IMR-90 (cell line): Measurements from ENCODE around the gene TEC. TPM values are rescaled to one million over a fixed set of nuclear protein-coding genes. Genes with fewer than 3 reads are reported as not detected.

Experiments
- ATAC-seq: fragments of 200-7000 bp; cut with Tn5 transposase; 2 replicates; pipeline ENCODE4 v1.9.1; 2020; ENCODE audit warnings: low read depth, mild to moderate bottlenecking, moderate library complexity
- BruUV-seq: library from RNA; stranded (reverse); fragments of 400-500 nt; replicated peaks from 2 replicates; lab custom pipeline; 2021; lab: Mats Ljungman, UMichigan
- CTCF ChIA-PET: fragments of 300-600 bp; formaldehyde crosslinking; extraction: SDS; loops from one replicate; lab custom pipeline; 2021; ENCODE audit warnings: antibody characterized with exemption; lab: Yijun Ruan, JAX
- POLR2A ChIA-PET: fragments of 300-600 bp; sonication (Branson Sonifier 250); formaldehyde crosslinking; loops from one replicate; lab custom pipeline; 2022; ENCODE audit warnings: antibody characterized with exemption; ENCODE audit not compliant: unreplicated experiment; lab: Charles Lee
- DNase-seq: peaks from one replicate; pipeline ENCODE4 v3.0.0; 2013
- H2AFZ ChIP-seq: replicated peaks from 2 replicates; pipeline ENCODE3; 2013; ENCODE audit warnings: low read length, mild to moderate bottlenecking; ENCODE audit not compliant: poor library complexity
- H2AK5ac ChIP-seq: 2 replicates; pipeline ENCODE4 v1.6.1; 2013; ENCODE audit warnings: low read depth, low read length, inconsistent platforms
- H2AK9ac ChIP-seq: replicated peaks from 2 replicates; pipeline ENCODE3; 2013; ENCODE audit warnings: mild to moderate bottlenecking, low read depth, low read length, moderate library complexity; ENCODE audit not compliant: poor library complexity
- H2BK120ac ChIP-seq: 2 replicates; pipeline ENCODE4 v1.6.1; 2013; ENCODE audit warnings: low read depth, low read length, inconsistent platforms
- H2BK15ac ChIP-seq: 3 replicates; pipeline ENCODE4 v1.6.1; 2013; ENCODE audit warnings: low read depth, low read length, inconsistent platforms
- H2BK20ac ChIP-seq: 2 replicates; pipeline ENCODE4 v1.6.1; 2013; ENCODE audit warnings: low read depth, mild to moderate bottlenecking, inconsistent platforms, low read length, moderate library complexity
- H2BK5ac ChIP-seq: 2 replicates; pipeline ENCODE4 v1.6.1; 2013; ENCODE audit warnings: mild to moderate bottlenecking, low read depth, low read length, inconsistent platforms; ENCODE audit not compliant: poor library complexity, severe bottlenecking
- H3K14ac ChIP-seq: replicated peaks from 2 replicates; pipeline ENCODE4 v1.6.1; 2013; ENCODE audit warnings: low read depth, low read length, inconsistent platforms
- H3K18ac ChIP-seq: 2 replicates; pipeline ENCODE4 v1.6.1; 2013; ENCODE audit warnings: low read depth, low read length, control low read depth
- H3K23ac ChIP-seq: 2 replicates; pipeline ENCODE4 v1.6.1; 2013; ENCODE audit warnings: low read depth, low read length, inconsistent platforms
- H3K27ac ChIP-seq: 2 replicates; pipeline ENCODE4 v1.5.1; 2013; ENCODE audit warnings: mild to moderate bottlenecking, control low read depth, low read length; ENCODE audit not compliant: insufficient read depth
- H3K27me3 ChIP-seq: 2 replicates; pipeline ENCODE4 v1.6.1; 2013; ENCODE audit warnings: low read length; ENCODE audit not compliant: control insufficient read depth, insufficient read depth
- H3K36me3 ChIP-seq: 2 replicates; pipeline ENCODE4 v1.6.1; 2013; ENCODE audit warnings: low read length, mixed read lengths; ENCODE audit not compliant: control insufficient read depth, insufficient read depth
- H3K4ac ChIP-seq: 2 replicates; pipeline ENCODE4 v1.6.1; 2013; ENCODE audit warnings: low read depth, low read length, inconsistent platforms
- H3K4me1 ChIP-seq: 2 replicates; pipeline ENCODE4 v1.6.1; 2013; ENCODE audit warnings: low read length, mixed read lengths; ENCODE audit not compliant: control insufficient read depth, insufficient read depth
- H3K4me2 ChIP-seq: 2 replicates; pipeline ENCODE4 v1.6.1; 2013; ENCODE audit warnings: low read depth, mild to moderate bottlenecking, control low read depth, low read length, moderate library complexity
- H3K4me3 ChIP-seq: 2 replicates; pipeline ENCODE4 v1.5.1; 2013; ENCODE audit warnings: low read depth, mild to moderate bottlenecking, control low read depth, low read length, moderate library complexity; ENCODE audit not compliant: insufficient read depth
- H3K56ac ChIP-seq: 2 replicates; pipeline ENCODE4 v1.6.1; 2013; ENCODE audit warnings: low read length, inconsistent platforms; ENCODE audit not compliant: insufficient read depth; ENCODE audit errors: extremely low read depth
- H3K79me1 ChIP-seq, 2 experiments: 2 replicates each; pipeline ENCODE4 v1.6.1; 2013; ENCODE audit warnings: low read length in 2 of 2, inconsistent platforms in 1 of 2, low read depth in 1 of 2
- H3K9ac ChIP-seq: 2 replicates; pipeline ENCODE4 v1.6.1; 2013; ENCODE audit warnings: low read depth, low read length, control low read depth
- H3K9me1 ChIP-seq: 2 replicates; pipeline ENCODE4 v1.6.1; 2013; ENCODE audit warnings: low read length, inconsistent platforms; ENCODE audit not compliant: insufficient read depth
- H3K9me3 ChIP-seq: 2 replicates; pipeline ENCODE4 v1.6.1; 2013; ENCODE audit warnings: low read length; ENCODE audit not compliant: control insufficient read depth, insufficient read depth
- H4K20me1 ChIP-seq: 2 replicates; pipeline ENCODE4 v1.6.1; 2013; ENCODE audit warnings: low read length, inconsistent platforms; ENCODE audit not compliant: insufficient read depth
- H4K5ac ChIP-seq: 2 replicates; pipeline ENCODE4 v1.6.1; 2013; ENCODE audit warnings: mild to moderate bottlenecking, low read depth, low read length, control low read depth
- H4K8ac ChIP-seq, 2 experiments: 2 replicates each; pipeline ENCODE4 v1.6.1; 2013; ENCODE audit warnings: low read depth in 2 of 2, low read length in 2 of 2, control low read depth in 1 of 2, inconsistent platforms in 1 of 2
- H4K91ac ChIP-seq: 2 replicates; pipeline ENCODE4 v1.6.1; 2013; ENCODE audit warnings: low read depth, low read length, inconsistent platforms; ENCODE audit not compliant: insufficient read depth
- BHLHE40 ChIP-seq: fragments of 150-350 bp; IDR thresholded peaks from 2 replicates; pipeline ENCODE4 v1.6.1; 2016; ENCODE audit warnings: mild to moderate bottlenecking, low read depth, low read length
- CEBPB ChIP-seq: IDR thresholded peaks from 2 replicates; pipeline ENCODE4 v1.6.1; 2012; ENCODE audit warnings: low read depth, low read length, improper control_type of control experiment
- CHD1 ChIP-seq: IDR thresholded peaks from 2 replicates; pipeline ENCODE4 v1.6.1; 2012; ENCODE audit warnings: low read depth, low read length, improper control_type of control experiment
- CTCF ChIP-seq: conservative IDR thresholded peaks from 2 replicates; pipeline ENCODE4 v1.5.1; 2012; ENCODE audit warnings: mild to moderate bottlenecking, low read depth, low read length, improper control_type of control experiment
- FOS ChIP-seq: fragments of 150-350 bp; IDR thresholded peaks from 2 replicates; pipeline ENCODE4 v1.6.1; 2016; ENCODE audit warnings: low read depth, low read length
- MAFK ChIP-seq: IDR thresholded peaks from 2 replicates; pipeline ENCODE4 v1.6.1; 2012; ENCODE audit warnings: low read depth, low read length, improper control_type of control experiment
- MAZ ChIP-seq: IDR thresholded peaks from 2 replicates; pipeline ENCODE4 v1.6.1; 2012; ENCODE audit warnings: low read depth, mild to moderate bottlenecking, low read length, improper control_type of control experiment, moderate library complexity, borderline replicate concordance
- MXI1 ChIP-seq: IDR thresholded peaks from 2 replicates; pipeline ENCODE4 v1.6.1; 2012; ENCODE audit warnings: low read depth, mild to moderate bottlenecking, low read length, moderate library complexity, borderline replicate concordance
- NFE2L2 ChIP-seq: fragments of 150-350 bp; IDR thresholded peaks from 2 replicates; pipeline ENCODE4 v1.6.1; 2016; ENCODE audit warnings: low read depth, mild to moderate bottlenecking, low read length
- POLR2A ChIP-seq: IDR thresholded peaks from 2 replicates; pipeline ENCODE4 v1.6.1; 2012; ENCODE audit warnings: mild to moderate bottlenecking, low read depth, low read length
- RAD21 ChIP-seq: IDR thresholded peaks from 2 replicates; pipeline ENCODE4 v1.6.1; 2012; ENCODE audit warnings: low read length, improper control_type of control experiment
- RCOR1 ChIP-seq: IDR thresholded peaks from 2 replicates; pipeline ENCODE4 v1.6.1; 2012; ENCODE audit warnings: mild to moderate bottlenecking, low read length, improper control_type of control experiment; ENCODE audit not compliant: insufficient replicate concordance
- RFX5 ChIP-seq: IDR thresholded peaks from 2 replicates; pipeline ENCODE4 v1.8.0; 2012; ENCODE audit warnings: low read depth, mild to moderate bottlenecking, low read length, moderate library complexity
- SMC3 ChIP-seq: fragments of 150-350 bp; IDR thresholded peaks from 2 replicates; pipeline ENCODE4 v1.6.1; 2016; ENCODE audit warnings: low read depth, mild to moderate bottlenecking, antibody characterized with exemption, low read length, moderate library complexity
- USF2 ChIP-seq: fragments of 150-350 bp; IDR thresholded peaks from 2 replicates; pipeline ENCODE4 v1.6.1; 2017; ENCODE audit warnings: mild to moderate bottlenecking, antibody characterized with exemption, low read length, low read depth
- WGBS, 2 experiments: methylation state at CpG; one replicate each; pipeline versions ENCODE4 v1.1.5 to v1.1.7; 2013; ENCODE audit warnings: missing lambda C conversion rate in 2 of 2; ENCODE audit not compliant: insufficient read length in 1 of 2; ENCODE audit errors: extremely low coverage in 2 of 2; 5-methylcytosine and 5-hydroxymethylcytosine counted together
- dilution Hi-C: fragments of 300-500 bp; cut with HindIII; formaldehyde crosslinking; loops from one replicate; pipeline ENCODE4 v1.14.3; 2018; ENCODE audit warnings: low sequenced_read_pairs; ENCODE audit not compliant: unreplicated experiment
- in situ Hi-C: fragments of 300-500 bp; cut with MboI; formaldehyde crosslinking; loops from 3 replicates; pipeline ENCODE4 v1.14.3; 2019; ENCODE audit warnings: low sequenced_read_pairs, inconsistent platforms, mixed read lengths
- intact Hi-C: fragments of 100-400 bp; cut with micrococcal nuclease; formaldehyde crosslinking; loops from 2 replicates; pipeline ENCODE4 v1.10.0; 2022
- polyA plus RNA-seq, 3 experiments: library from polyadenylated mRNA; depleted of rRNA; stranded (reverse); fragments of >200 nt; gene quantifications; 2 replicates each; pipeline ENCODE4 v1.2.3, GENCODE V29; 2012; ENCODE audit warnings: low replicate concordance in 1 of 3
- total RNA-seq: library from RNA; depleted of rRNA; stranded (reverse); fragments of >200 nt; gene quantifications from 2 replicates; pipeline ENCODE4 v1.2.3, GENCODE V29; 2012
- TF ChIP-seq, protein P1 (sequence below): fragments of 150-350 bp; IDR thresholded peaks from 2 replicates; pipeline ENCODE4 v1.6.1; 2016; ENCODE audit warnings: low read depth, mild to moderate bottlenecking, low read length, moderate library complexity, borderline replicate concordance

Gene TEC
- total and polyA plus RNA-seq, 2 of the 4 experiments (the other 2 are of a cell fraction) = 0.39 to 0.54 TPM

GRCh38 chr4:48223633-48224295 lies 45.9 kb downstream of the TEC start:
- no peak overlapping the region for H4K5ac ChIP-seq
- ChIA-PET POLR2A (interaction anchor here (0.6 kb wide), 1 partner anchor 200 kb away, joined by 3 read pairs; no protein-coding TSS in a partner anchor), CTCF (no interaction called here)
- no peak for TF ChIP-seq RFX5
- TF ChIP-seq RCOR1 = no peak
- TF ChIP-seq USF2 = no peak
- TF ChIP-seq, protein P1, sequence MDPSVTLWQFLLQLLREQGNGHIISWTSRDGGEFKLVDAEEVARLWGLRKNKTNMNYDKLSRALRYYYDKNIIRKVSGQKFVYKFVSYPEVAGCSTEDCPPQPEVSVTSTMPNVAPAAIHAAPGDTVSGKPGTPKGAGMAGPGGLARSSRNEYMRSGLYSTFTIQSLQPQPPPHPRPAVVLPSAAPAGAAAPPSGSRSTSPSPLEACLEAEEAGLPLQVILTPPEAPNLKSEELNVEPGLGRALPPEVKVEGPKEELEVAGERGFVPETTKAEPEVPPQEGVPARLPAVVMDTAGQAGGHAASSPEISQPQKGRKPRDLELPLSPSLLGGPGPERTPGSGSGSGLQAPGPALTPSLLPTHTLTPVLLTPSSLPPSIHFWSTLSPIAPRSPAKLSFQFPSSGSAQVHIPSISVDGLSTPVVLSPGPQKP = no peak
- no peak for TF ChIP-seq MAZ
- no peak for TF ChIP-seq CHD1
- no peak for TF ChIP-seq POLR2A
- no peak for TF ChIP-seq RAD21
- TF ChIP-seq BHLHE40 = no peak
- TF ChIP-seq MXI1 = no peak
- TF ChIP-seq FOS = no peak
- no peak for TF ChIP-seq NFE2L2
- no peak for TF ChIP-seq CTCF
- no peak for TF ChIP-seq CEBPB
- no peak for TF ChIP-seq MAFK
- TF ChIP-seq SMC3 = no peak
- no peak for ATAC-seq
- H3K4ac ChIP-seq = no peak overlapping the region
- peak; percentile 11 for DNase-seq
- no peak overlapping the region for H2AFZ ChIP-seq
- no peaks in the 10 kb centered on the region for H4K20me1 ChIP-seq
- H3K56ac ChIP-seq = no peak overlapping the region
- H3K9ac ChIP-seq = no peak overlapping the region
- H3K9me1 ChIP-seq = no peaks in the 10 kb centered on the region
- H3K14ac ChIP-seq = no peak overlapping the region
- no CpG with 5 or more reads among the region's 3 CpGs for WGBS, 2 experiments
- H3K27me3 ChIP-seq = no peaks in the 10 kb centered on the region
- H3K79me1 ChIP-seq = no peaks in the 10 kb centered on the region
- no peak overlapping the region for H2BK20ac ChIP-seq
- intact Hi-C loops (no loop called here), in situ Hi-C loops (no loop called here), dilution Hi-C loops (no loop called here)
- H4K91ac ChIP-seq = no peak overlapping the region
- H2AK9ac ChIP-seq = no peak overlapping the region
- no peak overlapping the region for H2BK15ac ChIP-seq
- no peak overlapping the region for H2AK5ac ChIP-seq
- H3K4me1 ChIP-seq = no peaks in the 10 kb centered on the region
- no peaks in the 10 kb centered on the region for H3K36me3 ChIP-seq
- no peak overlapping the region for H2BK5ac ChIP-seq
- no peak overlapping the region for H2BK120ac ChIP-seq
- no peak overlapping the region for H4K8ac ChIP-seq
- no peaks in the 10 kb centered on the region for H3K9me3 ChIP-seq
- no peak overlapping the region for H3K27ac ChIP-seq
- no peak overlapping the region for H3K18ac ChIP-seq
- no peak overlapping the region for H3K23ac ChIP-seq
- BruUV-seq = no TSS peak
- no peak overlapping the region for H3K4me2 ChIP-seq
- no peak overlapping the region for H3K4me3 ChIP-seq
